Measurements from ENCODE around the gene CYSRT1.
A peak's percentile ranks its signal among the peaks of the same experiment; 100 is the strongest.

The CYSRT1 gene

GRCh38 chr9:137273611-137274320, 48.8 kb downstream of the CYSRT1 start:
- Mint-ChIP-seq H3K27ac (no peak overlapping the region), H3K36me3 (ENCODE audit: low read depth) (peaks cover 13% of the 10 kb centered on the region), H3K27me3 (ENCODE audit: low read depth) (no peaks in the 10 kb centered on the region), H3K4me3 (no peak overlapping the region), H3K9me3 (no peaks in the 10 kb centered on the region), H3K4me1 (ENCODE audit: low read depth) (peaks cover 14% of the 10 kb centered on the region)
- no peak for DNase-seq (ENCODE audit: low spot score)

DNA sequence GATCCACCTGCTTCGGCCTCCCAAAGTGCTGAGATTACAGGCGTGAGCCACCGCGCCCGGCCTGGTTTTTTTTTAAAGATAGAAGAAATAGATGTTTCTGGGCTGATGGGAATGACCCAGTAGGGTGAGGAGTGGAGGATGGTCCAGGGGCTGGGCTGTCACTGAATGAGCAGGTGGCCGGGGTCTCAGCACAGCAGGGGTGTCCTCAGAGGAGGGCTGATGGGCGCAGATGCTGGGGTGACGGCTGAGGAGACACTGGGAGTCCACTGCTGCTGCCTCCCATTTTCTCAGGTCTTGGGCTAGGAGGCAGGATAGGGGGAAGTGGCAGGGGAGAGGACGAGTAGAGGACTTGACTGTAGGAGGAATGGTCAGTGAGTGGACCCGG, 50.2 kb downstream of the CYSRT1 start:
- DNase-seq (ENCODE audit: low spot score) = no peak
- Mint-ChIP-seq H3K4me1 (ENCODE audit: low read depth) (peaks cover 14% of the 10 kb centered on the region), H3K27ac (peak overlapping the region; percentile 70), H3K27me3 (ENCODE audit: low read depth) (no peaks in the 10 kb centered on the region), H3K36me3 (ENCODE audit: low read depth) (peaks cover 4% of the 10 kb centered on the region), H3K9me3 (no peaks in the 10 kb centered on the region), H3K4me3 (no peak overlapping the region)
